ENCODE measurements around the gene KCNF1. TPM values are rescaled to one million over a fixed set of nuclear protein-coding genes. Genes with fewer than 3 reads are reported as not detected.

KCNF1 gene
- total RNA-seq, 1 experiment from 2014 or later, result 3.2 TPM

GRCh38 chr2:10941383-10941782, 29.6 kb downstream of the KCNF1 start:
- no peak overlapping the region for H4K5ac ChIP-seq (ENCODE audit: insufficient read length, low read depth, low read length)

More at GRCh38 chr2:10941383-10941782, 29.6 kb downstream of the KCNF1 start:
- no peaks in the 10 kb centered on the region for H4K20me1 ChIP-seq (ENCODE audit: control insufficient read depth, insufficient read depth, insufficient read length)
- peaks cover 12 to 14% of the 10 kb centered on the region in 2 experiments for H3K9me3 Mint-ChIP-seq
- H4K8ac ChIP-seq (replicated peaks; ENCODE audit: insufficient read length, low read depth, low read length), result no peak overlapping the region
- no peaks in the 10 kb centered on the region for H3K9me3 ChIP-seq (ENCODE audit: control insufficient read depth, low read depth, low read length)
- H3K27ac Mint-ChIP-seq, result no peak overlapping the region; a peak in 1 of 7 replicates
- no peak overlapping the region for H3K18ac ChIP-seq (ENCODE audit: insufficient read length, low read depth, low read length)
- peaks cover 3% of the 10 kb centered on the region in 2 experiments for H3K4me1 Mint-ChIP-seq
- no peak for TF ChIP-seq CTCF (conservative IDR thresholded peaks at IDR 0.05)
- no peak overlapping the region for H3K23ac ChIP-seq (ENCODE audit: insufficient read length, low read depth, low read length)
- H4K91ac ChIP-seq (ENCODE audit: insufficient read length, low read depth, low read length), result no peak overlapping the region
- H3K9ac ChIP-seq (ENCODE audit: extremely low read depth, insufficient read length, low read length), result no peak overlapping the region
- no peak overlapping the region for H2AK5ac ChIP-seq (ENCODE audit: insufficient read length, low read length)
- H3K79me2 ChIP-seq (ENCODE audit: insufficient read depth, low read length), result no peaks in the 10 kb centered on the region
- no CpG with 5 or more reads among the region's 3 CpGs for whole genome bisulfite sequencing (ENCODE audit: extremely low coverage, insufficient read length, low lambda C conversion rate)
- no peak overlapping the region for H2BK12ac ChIP-seq (ENCODE audit: insufficient read length, low read depth, low read length)
- no peak overlapping the region for H3T11ph ChIP-seq (ENCODE audit: low read length)
- H3K27me3 Mint-ChIP-seq (ENCODE audit: low read depth), result peaks cover 4% of the 10 kb centered on the region
- no peak overlapping the region for H2BK15ac ChIP-seq (ENCODE audit: low read depth, low read length)
- H2BK120ac ChIP-seq (ENCODE audit: low read depth, low read length, poor library complexity, severe bottlenecking), result no peak overlapping the region
- H2BK5ac ChIP-seq (ENCODE audit: insufficient read length, low read length), result no peak overlapping the region
- H3K27ac ChIP-seq (ENCODE audit: insufficient read length, low read depth, low read length), result no peak overlapping the region
- no peak overlapping the region for H3K4ac ChIP-seq (ENCODE audit: low read depth, low read length)
- DNase-seq, result no peak
- H3K79me1 ChIP-seq (ENCODE audit: insufficient read depth, low read depth, low read length, poor library complexity, severe bottlenecking), result no peaks in the 10 kb centered on the region
- peaks cover 8 to 11% (median 10%) of the 10 kb centered on the region in 3 experiments for H3K36me3 Mint-ChIP-seq (ENCODE audit: insufficient read depth in 1 of 3, low read depth in 3 of 3)
- H2BK20ac ChIP-seq (ENCODE audit: low read depth, low read length, poor library complexity, severe bottlenecking), result no peak overlapping the region
- H3K23me2 ChIP-seq (ENCODE audit: insufficient read length, low read depth, low read length, poor library complexity, severe bottlenecking), result no peaks in the 10 kb centered on the region
- H3K14ac ChIP-seq (ENCODE audit: insufficient read depth, low read length), result no peak overlapping the region
- H3K4me1 ChIP-seq (ENCODE audit: insufficient read depth, low read length), result no peaks in the 10 kb centered on the region
- no peak overlapping the region for H3K4me2 ChIP-seq (ENCODE audit: insufficient read depth, insufficient read length, low read length)
- H3K27me3 ChIP-seq (ENCODE audit: insufficient read depth, low read length), result no peaks in the 10 kb centered on the region
- no peak overlapping the region for H3K4me3 Mint-ChIP-seq
- no peak overlapping the region for H3K56ac ChIP-seq (ENCODE audit: insufficient read length, low read depth, low read length)
- no peak overlapping the region for H2AFZ ChIP-seq (ENCODE audit: low read length)

Measured in H9 (cell line).